HG03342 (cell line): Measurements from ENCODE around the gene TIMM29.
"Not testable (repeated sequence)": the region's sequence is repeated elsewhere in the genome, so short reads cannot be mapped to it uniquely, and the experiment has no call there.

ENCODE experiments used
- ATAC-seq: cut with Tn5 transposase; IDR thresholded peaks from one replicate; pipeline ENCODE4 v1.9.1; 2021; ENCODE audit warnings: mild to moderate bottlenecking, moderate library complexity; ENCODE audit not compliant: unreplicated experiment

TIMM29 gene

GRCh38 chr19:10936661-10937084, 8.1 kb downstream of the TIMM29 start:
- no peak for ATAC-seq

- not testable (repeated sequence) for ATAC-seq
Observed at GRCh38 chr19:10941649-10942048, 13.0 kb downstream of the TIMM29 start.

GRCh38 chr19:10943412-10943811, 14.8 kb downstream of the TIMM29 start:
- ATAC-seq: not testable (repeated sequence)

GRCh38 chr19:10945264-10945663, 16.7 kb downstream of the TIMM29 start:
- ATAC-seq: no peak

- ATAC-seq: no peak
Observed at GRCh38 chr19:10946958-10947657, 18.5 kb downstream of the TIMM29 start.

- no peak for ATAC-seq
Observed at GRCh38 chr19:10952809-10953208, 24.2 kb downstream of the TIMM29 start.

- ATAC-seq: not testable (repeated sequence)
Observed at GRCh38 chr19:10959277-10959968, 30.8 kb downstream of the TIMM29 start.

- ATAC-seq: peak; percentile 73
Observed at GRCh38 chr19:10960314-10961072, 31.9 kb downstream of the TIMM29 start, which contains the start of gene SMARCA4. Gene SMARCA4 (plus strand): TSS chr19:10961030. CDS start chr19:10984152, 23,122 bp downstream.

- ATAC-seq: peak; percentile 37
Observed at GRCh38 chr19:10961073-10961860, 32.7 kb downstream of the TIMM29 start.

GRCh38 chr19:10962863-10963262, 34.3 kb downstream of the TIMM29 start:
- ATAC-seq: no peak

- no peak for ATAC-seq
Observed at GRCh38 chr19:10963865-10964264, 35.3 kb downstream of the TIMM29 start.

- ATAC-seq: no peak
Observed at GRCh38 chr19:10964903-10965302, 36.3 kb downstream of the TIMM29 start.

GRCh38 chr19:10965398-10965797, 36.8 kb downstream of the TIMM29 start:
- ATAC-seq: no peak

- ATAC-seq: no peak
Observed at GRCh38 chr19:10966809-10967208, 38.2 kb downstream of the TIMM29 start.

GRCh38 chr19:10968527-10969135, 40.0 kb downstream of the TIMM29 start:
- ATAC-seq: no peak

- no peak for ATAC-seq
Observed at GRCh38 chr19:10971107-10971726, 42.6 kb downstream of the TIMM29 start.

- ATAC-seq: no peak
Observed at GRCh38 chr19:10975374-10976130, 46.9 kb downstream of the TIMM29 start.

GRCh38 chr19:10976131-10976892, 47.7 kb downstream of the TIMM29 start:
- ATAC-seq: no peak

GRCh38 chr19:10977742-10978092, 49.1 kb downstream of the TIMM29 start:
- no peak for ATAC-seq
